Pancreas (tissue), 10 donors: Measurements from ENCODE around the gene CACNA1I. TPM values are rescaled to one million over a fixed set of nuclear protein-coding genes. Genes with fewer than 3 reads are reported as not detected.

Experiments
- ATAC-seq, 4 donors: fragments of 200-7000 bp; cut with Tn5 transposase; one replicate each; pipeline versions ENCODE4 v1.8.0 to v1.9.1; 2020; ENCODE audit warnings: mild to moderate bottlenecking in 4 of 4, moderate library complexity in 4 of 4
- DNase-seq, 6 donors: peaks; one replicate each; pipeline ENCODE4 v3.0.0-alpha.2; 2020
- FAIRE-seq: peaks from 2 replicates; lab custom pipeline; 2012; peaks lifted over from hg19 to GRCh38; lab: Jason Lieb, UNC
- H3K27ac ChIP-seq, 4 donors: fragments of 200-600 bp; sonication (generic); 1 replicate in 3 of 4; 2 replicates in 1 of 4; pipeline versions ENCODE4 v1.5.0 to v1.8.0; 2020
- H3K27me3 ChIP-seq, 4 donors: fragments of 200-600 bp; one replicate each; pipeline ENCODE4 v1.8.0; 2021
- H3K36me3 ChIP-seq, 3 donors: fragments of 200-600 bp; sonication (generic) in 1 of 3; one replicate each; pipeline versions ENCODE4 v1.5.0 to v1.8.0; 2020 to 2021
- H3K4me1 ChIP-seq, 3 donors: fragments of 200-600 bp; one replicate each; pipeline ENCODE4 v1.8.0; 2021
- H3K4me3 ChIP-seq, 4 donors: fragments of 200-600 bp; sonication (generic) in 2 of 4; one replicate each; pipeline versions ENCODE4 v1.5.0 to v1.8.0; 2020 to 2021
- H3K9me3 ChIP-seq, 4 donors: fragments of 200-600 bp; one replicate each; pipeline ENCODE4 v1.8.0; 2021
- WGBS, 2 donors: extraction: QIAGEN DNeasy Blood & Tissue Kit; methylation state at CpG; one replicate each; pipeline ENCODE4 v1.1.7; 2013; 5-methylcytosine and 5-hydroxymethylcytosine counted together
- intact Hi-C, 3 donors: fragments of 100-400 bp; cut with DNase I; formaldehyde crosslinking; loops; one replicate each; pipeline versions ENCODE4 v1.11.1 to v1.14.2; 2022
- polyA plus RNA-seq, 2 donors: library from polyadenylated mRNA; stranded (reverse); fragments of 200-250 nt; gene quantifications; one replicate each; pipeline ENCODE4 v1.2.3, GENCODE V29; 2013
- total RNA-seq, 6 donors: library from RNA; stranded (reverse); fragmentation: NEBNext Ultra II Directional in 4 of 6; extraction: Animal tissue kit (Norgen Biotek cat#: 25700) in 4 of 6; gene quantifications; one replicate each; pipeline versions ENCODE4 v1.2.1 to v1.2.4, GENCODE V29; 2021 to 2023
- TF ChIP-seq, protein P1 (sequence below), 4 donors: fragments of 200-600 bp; sonication (generic) in 3 of 4; IDR thresholded peaks; one replicate each; pipeline versions ENCODE4 v1.5.0 to v1.8.0; 2021; ENCODE audit warnings: antibody characterized with exemption in 4 of 4
- donor health status: healthy with polysubstance abuse.
- donor health status: DM: no; HTN: no; CAD: no; lungs with moderate emphysema.
- donor health status: DM: no; HTN: no; CAD: no.
- donor health status: control.
- donor health status: control.
- donor health status: Bipolar disorder and iron deficiency.
- donor health status: DM: yes; HTN: yes; CAD: no.
- donor health status: DM: no; HTN: no; CAD: no.
- donor health status: DM: no; HTN: no; CAD: no.
- donor health status: DM: yes; HTN: yes; CAD: no.

The CACNA1I gene
- total and polyA plus RNA-seq, 8 donors, result 0.04 to 0.21 (median 0.07) TPM

DNA sequence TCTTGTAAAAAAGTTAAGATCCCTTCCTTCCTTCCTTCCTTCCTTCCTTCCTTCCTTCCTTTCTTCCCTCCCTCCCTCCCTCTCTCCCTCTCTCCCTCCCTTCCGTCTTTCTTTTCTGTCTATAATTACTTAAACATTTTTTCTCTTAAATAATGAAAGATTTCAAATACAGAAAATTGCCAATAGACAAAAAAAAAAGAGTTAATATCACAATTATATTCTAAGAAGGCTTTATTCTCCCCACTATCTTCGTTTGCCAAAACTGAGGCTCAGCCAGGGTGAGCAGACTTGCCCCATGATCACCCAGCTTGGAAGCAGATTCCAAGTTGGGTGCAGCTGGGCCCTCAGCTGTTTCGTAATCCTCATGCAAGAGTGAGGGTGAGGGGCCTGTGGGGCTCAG is 327 bp upstream of the CACNA1I start:
- Histone ChIP-seq H3K27ac (no peak overlapping the region), H3K4me1 (no peaks in the 10 kb centered on the region), H3K9me3 (no peaks in the 10 kb centered on the region), H3K36me3 (no peaks in the 10 kb centered on the region), H3K27me3 (no peaks in the 10 kb centered on the region), H3K4me3 (no peak overlapping the region)
- intact Hi-C loops, result no loop called here
- ATAC-seq, result no peak
- no peak for DNase-seq
- 70 to 78% methylated on average over 3 of the region's 3 CpGs for WGBS, 2 donors
- FAIRE-seq, result no peak
- TF ChIP-seq, protein P1, sequence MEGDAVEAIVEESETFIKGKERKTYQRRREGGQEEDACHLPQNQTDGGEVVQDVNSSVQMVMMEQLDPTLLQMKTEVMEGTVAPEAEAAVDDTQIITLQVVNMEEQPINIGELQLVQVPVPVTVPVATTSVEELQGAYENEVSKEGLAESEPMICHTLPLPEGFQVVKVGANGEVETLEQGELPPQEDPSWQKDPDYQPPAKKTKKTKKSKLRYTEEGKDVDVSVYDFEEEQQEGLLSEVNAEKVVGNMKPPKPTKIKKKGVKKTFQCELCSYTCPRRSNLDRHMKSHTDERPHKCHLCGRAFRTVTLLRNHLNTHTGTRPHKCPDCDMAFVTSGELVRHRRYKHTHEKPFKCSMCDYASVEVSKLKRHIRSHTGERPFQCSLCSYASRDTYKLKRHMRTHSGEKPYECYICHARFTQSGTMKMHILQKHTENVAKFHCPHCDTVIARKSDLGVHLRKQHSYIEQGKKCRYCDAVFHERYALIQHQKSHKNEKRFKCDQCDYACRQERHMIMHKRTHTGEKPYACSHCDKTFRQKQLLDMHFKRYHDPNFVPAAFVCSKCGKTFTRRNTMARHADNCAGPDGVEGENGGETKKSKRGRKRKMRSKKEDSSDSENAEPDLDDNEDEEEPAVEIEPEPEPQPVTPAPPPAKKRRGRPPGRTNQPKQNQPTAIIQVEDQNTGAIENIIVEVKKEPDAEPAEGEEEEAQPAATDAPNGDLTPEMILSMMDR (IDR thresholded peaks at IDR 0.05), result no peak

DNA sequence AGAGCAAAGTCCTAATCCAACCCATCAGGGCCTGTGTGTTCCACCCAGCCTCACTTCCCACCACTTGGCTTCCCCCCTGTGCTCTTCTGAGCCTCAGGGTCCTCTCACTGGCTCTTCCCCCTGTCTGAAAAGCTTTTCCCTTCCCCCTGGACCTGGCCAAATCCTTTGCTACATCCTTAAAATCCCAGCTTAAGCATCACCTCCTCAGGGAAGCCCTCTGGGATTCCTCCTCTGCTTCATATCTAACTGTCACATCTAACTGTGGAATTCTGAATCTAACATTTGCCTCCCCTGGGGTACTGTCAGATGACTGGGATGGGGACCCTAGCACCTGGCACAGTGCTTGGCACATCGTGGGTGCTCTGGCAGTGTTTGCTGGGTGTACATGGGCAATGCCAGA is 985 bp downstream of the CACNA1I start:
- no peak for FAIRE-seq
- ATAC-seq, result no peak
- no peak overlapping the region for H3K27ac ChIP-seq
- H3K9me3 ChIP-seq, result no peaks in the 10 kb centered on the region
- H3K27me3 ChIP-seq, result no peaks in the 10 kb centered on the region
- no peaks in the 10 kb centered on the region for H3K4me1 ChIP-seq
- H3K36me3 ChIP-seq, result no peaks in the 10 kb centered on the region
- intact Hi-C loops, result no loop called here
- DNase-seq, result no peak
- 39 to 57% methylated on average over 1 of the region's 1 CpG for WGBS, 2 donors
- TF ChIP-seq, protein P1 (IDR thresholded peaks at IDR 0.05), result no peak
- H3K4me3 ChIP-seq, result no peak overlapping the region

DNA sequence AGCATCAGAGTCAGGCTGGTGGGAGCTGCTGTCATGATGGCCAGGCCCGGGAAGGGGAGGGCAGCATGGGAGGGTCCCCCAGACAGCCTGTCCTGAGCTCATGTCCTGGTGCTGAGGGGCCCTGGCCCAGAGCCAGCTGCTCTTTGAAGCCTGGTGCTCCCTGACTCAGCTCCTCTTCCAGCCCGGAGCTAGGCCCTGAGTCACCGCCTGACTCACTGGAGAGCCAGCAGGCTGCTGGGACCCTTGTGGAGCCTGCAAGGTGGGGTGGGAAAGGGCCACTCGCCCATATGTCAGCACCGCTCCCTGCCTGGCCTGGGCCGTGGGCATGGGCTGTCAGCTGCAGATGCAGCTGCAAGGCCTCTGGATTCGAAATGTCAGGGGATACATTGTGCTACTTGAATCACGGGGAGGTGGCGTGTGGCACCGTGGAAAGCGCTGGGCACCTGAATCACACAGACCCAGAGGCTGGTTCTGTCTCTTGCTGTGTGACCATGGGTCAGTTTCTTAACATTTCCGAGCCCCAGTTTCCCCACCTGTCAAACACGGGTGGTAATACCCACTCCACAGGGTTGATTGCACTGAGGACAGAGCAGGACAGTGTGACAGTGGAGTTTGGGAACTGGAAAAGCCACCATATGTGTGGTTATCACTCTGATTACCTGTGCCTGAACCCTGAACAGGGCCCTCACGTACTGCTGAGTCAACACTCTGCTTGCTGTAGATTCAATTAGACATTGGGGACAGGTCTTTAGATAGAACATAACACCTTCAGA is 4.4 kb downstream of the CACNA1I start:
- WGBS, 2 donors, result 78 to 84% methylated on average over 14 of the region's 14 CpGs

DNA sequence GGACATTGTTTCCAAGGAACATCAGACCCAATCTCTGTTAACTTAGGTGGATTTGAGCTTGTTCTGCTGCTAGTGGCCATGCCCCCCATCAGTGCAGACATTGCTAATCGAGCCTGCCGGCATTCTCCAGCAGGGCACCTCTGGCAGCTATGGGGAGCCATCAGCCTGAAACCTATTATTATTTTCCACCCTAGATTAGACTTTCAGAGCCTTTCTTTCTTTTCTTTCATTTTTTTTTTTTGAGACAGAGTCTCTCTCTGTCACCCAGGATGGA is 4.9 kb downstream of the CACNA1I start:
- 88 to 96% methylated on average over 2 of the region's 2 CpGs for WGBS, 2 donors
- Histone ChIP-seq H3K9me3 (no peaks in the 10 kb centered on the region), H3K27ac (no peak overlapping the region), H3K27me3 (no peaks in the 10 kb centered on the region), H3K4me3 (no peak overlapping the region), H3K4me1 (no peaks in the 10 kb centered on the region), H3K36me3 (no peaks in the 10 kb centered on the region)
- no peak for ATAC-seq
- no peak for FAIRE-seq
- TF ChIP-seq, protein P1 (IDR thresholded peaks at IDR 0.05), result no peak
- intact Hi-C loops, result no loop called here
- DNase-seq, result no peak

More for the DNA sequence above, 4.4 kb downstream of the CACNA1I start:
- no peaks in the 10 kb centered on the region for H3K4me1 ChIP-seq
- TF ChIP-seq, protein P1 (IDR thresholded peaks at IDR 0.05), result no peak
- intact Hi-C loops, result no loop called here
- no peaks in the 10 kb centered on the region for H3K36me3 ChIP-seq
- no peak overlapping the region for H3K27ac ChIP-seq
- H3K9me3 ChIP-seq, result no peaks in the 10 kb centered on the region
- ATAC-seq, result peak in 1 of 4 donors; percentile 19
- H3K4me3 ChIP-seq, result no peak overlapping the region
- no peak for FAIRE-seq
- no peak for DNase-seq
- H3K27me3 ChIP-seq, result no peaks in the 10 kb centered on the region

DNA sequence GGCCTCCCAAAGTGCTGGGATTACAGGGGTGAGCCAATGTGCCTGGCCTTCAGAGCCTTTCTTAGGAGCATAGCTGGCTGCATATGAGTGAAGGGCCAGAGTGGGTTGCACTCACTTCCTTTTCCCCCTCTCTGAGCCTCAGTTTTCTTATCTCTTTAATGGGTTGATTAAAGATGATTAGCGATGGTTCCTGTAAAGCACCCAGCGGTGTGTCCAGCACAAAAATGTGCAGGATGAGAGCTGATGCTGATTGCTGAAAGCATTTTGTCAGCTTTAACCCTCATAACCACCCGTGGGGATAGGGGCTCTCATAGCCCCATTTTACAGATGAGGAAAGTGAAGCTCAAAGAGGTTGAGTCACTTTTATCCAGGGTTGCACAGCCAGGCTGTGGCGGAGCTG is 5.5 kb downstream of the CACNA1I start:
- DNase-seq, result no peak
- no peak for FAIRE-seq
- ATAC-seq, result no peak
- Histone ChIP-seq H3K27me3 (no peaks in the 10 kb centered on the region), H3K27ac (no peak overlapping the region), H3K9me3 (no peaks in the 10 kb centered on the region), H3K36me3 (no peaks in the 10 kb centered on the region), H3K4me1 (no peaks in the 10 kb centered on the region), H3K4me3 (no peak overlapping the region)
- TF ChIP-seq, protein P1 (IDR thresholded peaks at IDR 0.05), result no peak
- intact Hi-C loops, result no loop called here
- 65 to 87% methylated on average over 4 of the region's 4 CpGs for WGBS, 2 donors
